Suppressor macrophage treated with lipopolysaccharide for 4 hours (primary cell): ENCODE data around the gene REC8.
"Not testable (repeated sequence)": the region's sequence is repeated elsewhere in the genome, so short reads cannot be mapped to it uniquely, and the experiment has no call there.

Experiments used
- DNase-seq: peaks from one replicate; pipeline ENCODE4 v3.0.0-alpha.2; 2020

The REC8 gene

DNA sequence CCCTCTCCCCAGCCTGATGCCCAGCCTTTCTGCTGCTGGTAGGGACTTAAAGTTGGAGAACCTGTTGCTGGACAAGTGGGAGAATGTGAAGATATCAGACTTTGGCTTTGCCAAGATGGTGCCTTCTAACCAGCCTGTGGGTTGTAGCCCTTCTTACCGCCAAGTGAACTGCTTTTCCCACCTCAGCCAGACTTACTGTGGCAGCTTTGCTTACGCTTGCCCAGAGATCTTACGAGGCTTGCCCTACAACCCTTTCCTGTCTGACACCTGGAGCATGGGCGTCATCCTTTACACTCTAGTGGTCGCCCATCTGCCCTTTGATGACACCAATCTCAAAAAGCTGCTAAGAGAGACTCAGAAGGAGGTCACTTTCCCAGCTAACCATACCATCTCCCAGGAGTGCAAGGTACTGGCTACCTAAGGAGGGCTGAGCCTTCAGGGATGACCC is 35.2 kb downstream of the REC8 start:
- DNase-seq = no peak

DNA sequence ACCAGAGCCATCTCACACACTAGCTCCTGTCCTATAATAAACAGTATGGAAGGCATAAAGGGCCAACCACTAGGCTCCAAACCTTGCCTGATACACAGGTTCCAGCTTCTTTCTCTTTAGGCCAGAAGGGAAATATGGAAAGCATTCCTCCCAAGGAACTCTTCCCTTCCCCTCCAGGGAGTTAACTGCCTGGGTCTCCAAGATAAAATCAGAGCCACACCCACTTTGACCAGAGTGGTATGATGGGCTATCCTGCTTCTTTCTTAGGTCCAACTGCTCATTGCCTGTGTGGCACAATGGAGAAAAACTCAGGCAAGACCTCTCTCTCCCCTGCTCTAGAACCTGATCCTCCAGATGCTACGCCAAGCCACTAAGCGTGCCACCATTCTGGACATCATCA is 35.7 kb downstream of the REC8 start:
- DNase-seq = no peak

DNA sequence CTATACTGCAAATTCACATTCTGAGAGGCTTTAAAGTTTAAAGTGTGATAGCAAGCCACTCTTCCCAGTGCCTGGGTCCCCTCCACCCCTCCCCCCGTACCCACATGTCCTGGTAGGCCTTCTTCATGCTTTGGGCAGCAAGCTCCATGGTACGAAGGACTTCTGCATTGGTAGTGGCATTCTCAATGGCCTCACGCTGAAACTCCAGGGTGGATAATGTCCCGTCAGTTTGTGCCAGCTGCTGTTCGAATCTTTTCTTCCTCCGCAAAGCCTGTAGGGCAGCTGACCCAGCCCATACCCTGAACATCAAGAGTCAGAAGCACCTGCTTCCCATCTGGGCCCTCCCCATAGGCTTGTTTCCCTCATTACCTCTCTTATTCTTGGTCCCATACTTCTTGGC is 39.4 kb downstream of the REC8 start:
- no peak for DNase-seq

DNA sequence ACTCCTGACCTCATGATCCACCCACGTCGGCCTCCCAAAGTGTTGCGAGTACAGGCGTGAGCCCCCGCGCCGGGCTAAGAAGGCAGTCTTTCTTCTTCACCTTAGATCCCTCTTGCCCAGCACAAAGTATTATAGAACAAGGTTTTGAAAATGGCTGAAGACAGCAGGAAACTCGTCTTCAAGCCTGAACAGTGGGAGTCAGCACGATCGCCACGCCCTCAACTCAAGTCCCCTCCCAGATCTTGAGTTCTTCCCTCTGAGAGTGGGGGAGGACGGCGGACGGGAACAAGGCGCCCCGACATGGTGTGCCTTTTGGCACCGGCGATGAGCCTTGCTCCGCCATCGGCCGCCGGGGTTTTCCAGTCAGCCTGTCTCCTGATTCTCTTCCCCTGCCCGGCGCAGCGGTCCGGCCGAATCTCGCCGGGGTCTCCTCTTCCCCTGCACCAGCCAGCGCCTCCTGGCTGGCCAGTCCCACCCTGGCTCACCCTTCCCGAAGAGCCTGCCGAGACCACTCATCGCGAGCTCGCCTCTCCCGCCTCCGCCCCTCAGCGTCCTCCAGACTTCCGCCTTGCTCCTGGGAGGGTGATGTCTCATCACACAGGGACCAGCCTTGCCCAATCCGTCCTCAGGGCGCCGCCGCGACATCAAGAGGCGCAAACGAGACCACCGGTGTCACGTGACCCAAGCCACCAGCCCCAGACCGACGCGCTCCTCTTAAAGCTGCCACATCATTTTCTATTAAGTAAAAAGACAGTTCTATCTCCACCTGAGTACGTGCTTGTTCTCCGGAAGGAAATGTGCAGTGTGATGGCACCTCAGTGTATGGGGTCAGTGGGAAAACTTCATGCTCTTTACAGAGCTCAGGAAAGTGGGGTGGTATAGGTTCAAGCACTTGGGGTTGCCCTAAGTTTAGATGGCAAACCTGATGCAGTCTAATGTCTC is 41.3 kb downstream of the REC8 start, which contains the start of gene CHMP4A:
Gene CHMP4A, minus strand, starts transcription at position 565 of the 942 bp plus-strand sequence. Its CDS starts 49 bp downstream, at position 516.
- DNase-seq = peak; percentile 99

DNA sequence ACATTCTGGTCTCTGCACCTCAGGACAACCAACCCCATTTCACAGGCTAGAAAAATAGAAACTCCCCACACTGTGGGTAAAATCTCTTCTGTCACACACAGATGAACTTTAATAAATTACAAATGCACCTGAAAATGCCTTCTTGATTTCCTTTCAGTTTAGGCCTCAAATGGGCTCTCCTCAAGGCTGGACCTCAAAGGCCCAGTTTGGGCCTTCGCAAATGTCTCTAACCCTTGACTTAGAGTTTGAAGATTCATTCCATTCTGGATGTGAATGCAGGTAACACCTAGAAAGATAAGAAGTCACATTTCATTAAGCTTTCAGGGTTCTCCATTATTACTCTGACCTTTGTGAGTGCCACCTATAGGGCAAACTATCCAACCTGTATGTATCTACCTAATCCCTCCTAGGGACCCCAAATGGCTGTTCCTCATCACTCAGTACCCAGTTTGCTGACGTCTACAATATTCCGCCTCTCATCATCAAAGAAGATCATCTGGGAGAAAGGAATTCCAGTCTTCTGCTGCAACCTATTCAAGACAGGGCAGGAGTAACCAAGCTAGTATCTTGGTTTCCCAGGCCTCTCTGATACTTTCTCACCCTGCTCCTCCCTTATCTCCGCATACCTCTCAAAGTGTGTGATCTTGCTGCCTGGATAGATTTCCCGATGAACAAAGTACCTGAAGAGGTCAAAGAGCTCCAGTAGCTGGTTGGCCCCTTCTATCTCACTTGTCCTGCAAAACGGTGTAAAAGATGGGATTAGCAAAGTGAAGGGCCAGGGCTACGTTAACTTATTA is 42.2 kb downstream of the REC8 start:
- no peak for DNase-seq

DNA sequence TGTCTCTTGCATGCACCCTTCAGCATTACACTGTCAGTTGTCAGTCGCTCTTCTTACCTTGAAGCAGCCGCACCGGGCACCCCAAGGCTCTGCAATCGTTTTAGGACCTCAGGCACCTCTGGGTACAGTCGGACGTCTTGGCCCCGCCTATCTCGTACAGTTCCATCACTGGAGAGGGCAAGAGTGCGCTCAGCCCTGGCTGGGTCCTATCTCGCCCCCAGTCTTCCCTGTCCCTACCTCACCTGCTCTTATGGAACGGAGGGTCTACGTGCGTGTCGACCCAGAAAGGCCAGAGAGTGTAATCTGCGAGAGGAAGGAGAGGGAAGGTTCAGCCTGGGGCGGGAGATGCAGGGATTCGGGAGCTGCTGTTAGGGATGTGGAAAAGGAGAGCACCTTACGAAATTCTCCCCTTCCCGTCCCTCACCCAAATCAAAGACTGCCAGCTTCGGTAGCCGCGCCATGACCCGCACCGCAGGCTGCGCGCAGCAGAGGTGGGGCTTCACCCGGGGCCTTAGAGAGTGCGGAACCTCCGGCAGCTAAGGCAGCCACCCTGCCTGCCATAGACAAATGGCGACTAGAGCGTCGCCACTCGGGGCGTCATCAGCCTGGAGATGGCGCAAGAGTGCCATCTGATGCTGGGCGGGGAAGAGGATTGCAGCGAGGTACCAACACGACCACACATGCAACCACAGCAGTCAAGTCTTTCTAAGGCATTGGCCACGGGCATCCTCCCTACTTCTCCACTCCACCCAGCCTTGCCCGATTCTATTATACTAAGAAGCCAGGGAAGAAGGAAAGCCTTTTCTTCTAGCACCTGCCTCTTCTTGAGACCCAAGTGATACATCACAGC is 43.8 kb downstream of the REC8 start, which contains the start of gene MDP1:
Gene MDP1, minus strand, starts transcription at position 572 of the 850 bp plus-strand sequence. Its CDS starts 111 bp downstream, at position 461.
- peak; percentile 91 for DNase-seq

DNA sequence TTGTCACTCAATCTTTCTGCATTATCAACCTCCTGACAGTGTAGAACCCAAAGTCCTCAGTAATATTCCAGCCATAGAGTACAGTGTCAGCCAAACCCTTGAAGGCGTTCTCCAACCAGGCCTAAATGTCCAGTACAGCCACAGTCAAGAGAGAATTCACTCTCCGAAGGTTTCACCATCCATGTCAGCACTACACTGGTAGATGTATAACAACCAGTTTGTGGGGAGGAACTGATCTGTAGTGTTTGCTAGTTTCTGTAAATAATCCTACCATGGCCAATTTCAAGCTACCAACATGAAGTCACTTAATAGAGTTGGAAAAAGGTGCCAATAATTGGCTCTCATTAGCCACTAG is 44.4 kb downstream of the REC8 start:
- DNase-seq = no peak

DNA sequence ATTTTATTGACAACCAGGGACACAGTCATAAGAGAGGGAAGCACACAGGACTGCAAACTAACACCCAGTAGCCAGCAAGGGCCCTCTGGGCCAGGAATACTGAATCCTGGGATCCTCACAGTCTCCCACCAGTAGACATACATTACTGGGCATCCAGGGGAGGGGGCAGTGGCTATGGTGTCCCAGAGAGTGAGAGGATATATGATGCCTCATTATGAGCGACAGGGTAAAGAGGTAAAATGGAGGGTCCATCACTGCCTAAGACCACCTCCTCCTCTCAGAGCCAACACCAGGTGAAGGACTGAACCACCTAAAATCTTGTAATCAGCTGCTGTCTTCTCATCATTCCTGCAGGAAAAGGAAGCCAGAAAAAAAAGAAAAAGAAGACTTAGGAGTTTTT is 45.0 kb downstream of the REC8 start:
- DNase-seq = not testable (repeated sequence)

DNA sequence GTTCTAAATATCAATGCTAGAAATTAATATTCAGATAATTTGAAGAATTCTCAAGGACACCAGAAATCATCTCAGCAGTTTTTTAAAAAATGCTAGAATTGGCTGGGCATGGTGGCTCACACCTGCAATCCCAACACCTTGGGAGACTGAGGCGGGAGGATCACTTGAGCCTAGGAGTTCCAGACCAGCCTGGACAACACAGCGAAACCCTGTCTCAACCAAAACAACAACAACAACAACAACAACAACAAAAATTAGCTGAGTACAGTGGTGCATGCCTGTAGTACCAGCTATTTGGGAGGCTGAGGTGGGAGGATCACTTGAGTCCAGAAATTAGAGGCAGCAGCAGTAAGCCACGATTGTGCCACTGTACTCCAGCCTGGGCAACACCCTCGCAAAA is 47.2 kb downstream of the REC8 start:
- DNase-seq = no peak

DNA sequence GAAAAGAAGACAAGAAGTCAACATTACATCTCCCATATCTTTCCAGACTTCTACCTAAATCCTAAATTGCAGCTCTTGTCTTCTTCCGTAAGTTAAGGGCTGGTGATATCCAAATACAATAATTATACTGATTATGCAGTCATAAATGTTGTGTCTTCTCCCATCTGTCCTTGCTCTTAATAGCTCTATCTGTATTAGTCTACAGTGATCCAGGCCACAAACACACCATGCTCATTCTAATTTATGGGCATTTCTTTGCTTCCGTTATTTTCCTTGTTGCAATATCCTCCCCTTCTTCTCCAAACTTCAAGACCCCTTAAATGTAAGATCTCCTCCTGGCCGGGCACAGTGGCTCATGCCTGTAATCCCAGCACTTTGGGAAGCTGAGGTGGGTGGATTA is 47.6 kb downstream of the REC8 start:
- DNase-seq = no peak

DNA sequence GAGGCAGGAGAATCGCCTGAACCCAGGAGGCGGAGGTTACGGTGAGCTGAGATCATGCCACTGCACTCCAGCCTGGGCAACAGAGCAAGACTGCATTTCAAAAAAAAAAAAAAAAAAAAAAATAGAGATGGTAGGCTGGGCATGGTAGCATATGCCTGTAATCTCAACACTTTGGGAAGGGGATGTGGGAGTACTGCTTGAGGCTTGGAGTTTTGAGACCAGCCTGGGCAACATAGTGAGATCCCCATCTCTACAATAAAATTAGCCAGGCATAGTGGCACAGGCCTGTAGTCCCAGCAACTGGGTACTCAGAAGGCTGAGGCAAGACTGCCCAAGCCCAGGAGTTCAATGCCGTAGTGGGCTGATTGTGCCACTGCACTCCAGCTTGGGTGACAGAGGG is 51.1 kb downstream of the REC8 start:
- DNase-seq = not testable (repeated sequence)

DNA sequence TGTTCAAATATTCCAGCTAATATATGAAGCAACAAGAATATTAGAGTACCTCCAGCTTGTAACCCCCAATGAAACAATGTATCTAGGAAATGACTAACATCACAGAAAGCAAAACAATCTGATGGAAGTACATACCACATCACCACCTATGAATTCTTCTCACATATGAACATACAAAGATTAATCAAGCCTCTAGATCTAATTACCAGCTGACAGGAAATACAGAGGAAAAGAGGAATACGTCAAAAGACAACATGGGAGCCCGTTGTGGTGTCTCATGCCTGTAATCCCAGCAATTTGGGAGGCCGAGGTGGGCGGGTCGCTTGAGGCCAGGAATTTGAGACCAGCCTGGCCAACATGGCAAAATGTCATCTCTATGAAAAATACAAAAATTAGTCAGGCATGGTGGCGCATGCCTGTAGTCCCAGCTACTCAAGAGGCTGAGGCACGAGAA is 52.8 kb downstream of the REC8 start:
- no peak for DNase-seq

DNA sequence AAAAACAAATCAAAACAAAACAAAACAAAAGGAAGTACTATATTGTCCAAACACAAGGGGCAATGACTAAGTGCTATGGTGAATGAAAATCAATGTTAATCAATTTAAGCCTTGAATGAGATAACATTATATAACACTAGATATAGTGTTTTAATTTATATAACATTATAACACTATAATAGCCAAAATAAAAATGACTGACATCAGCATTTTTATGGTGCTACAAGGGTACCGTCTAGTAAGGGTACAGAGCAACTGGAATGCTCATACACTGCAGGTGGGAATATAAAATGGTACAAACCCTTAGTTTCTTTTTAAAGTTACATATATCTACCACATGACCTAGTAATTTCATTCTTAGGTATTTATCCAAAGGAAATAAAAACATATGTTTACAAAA is 54.6 kb downstream of the REC8 start:
- DNase-seq = no peak

DNA sequence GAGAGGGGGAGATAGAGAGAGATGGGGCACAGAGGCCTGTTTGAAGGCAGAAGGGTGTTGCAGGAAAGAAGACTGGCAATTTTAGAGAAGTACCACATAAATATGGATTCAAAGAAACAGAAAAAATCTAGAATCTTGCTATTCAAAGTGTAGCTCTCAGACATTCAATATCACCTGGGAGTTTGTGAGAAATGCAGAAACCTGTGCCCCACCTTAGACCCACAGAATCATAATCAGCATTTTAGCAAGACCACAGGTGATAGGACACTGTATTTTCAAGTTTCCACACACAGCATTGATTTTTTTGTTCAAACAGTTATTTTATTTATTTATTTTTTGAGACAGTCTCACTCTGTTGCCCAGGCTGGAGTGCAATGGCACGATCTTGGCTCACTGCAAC is 57.0 kb downstream of the REC8 start:
- no peak for DNase-seq
